Measurements from ENCODE around the gene CPA5. TPM values are rescaled to one million over a fixed set of nuclear protein-coding genes. Genes with fewer than 3 reads are reported as not detected.

Gene CPA5
- total RNA-seq, 4 donors from 2014 or later, result not detected

- no peak for DNase-seq
- H3K27me3 ChIP-seq, result no peaks in the 10 kb centered on the region
- intact Hi-C loops (cut with DNase I; ENCODE audit: low total_unique reads), result no loop called here
- no peaks in the 10 kb centered on the region for H3K9me3 ChIP-seq
- H3K27ac ChIP-seq, result peak overlapping the region; percentile 80 to 82
- TF ChIP-seq CTCF (IDR thresholded peaks at IDR 0.05), result no peak
- TF ChIP-seq POLR2A (IDR thresholded peaks at IDR 0.05), result no peak
- H3K4me1 ChIP-seq, result peaks cover 0 to 10% of the 10 kb centered on the region in 2 donors
- H3K4me3 ChIP-seq, result no peak overlapping the region
- no peaks in the 10 kb centered on the region for H3K36me3 ChIP-seq
These were observed 51.5 kb downstream of the CPA5 start for GRCh38 chr7:130396109-130396508.

DNA sequence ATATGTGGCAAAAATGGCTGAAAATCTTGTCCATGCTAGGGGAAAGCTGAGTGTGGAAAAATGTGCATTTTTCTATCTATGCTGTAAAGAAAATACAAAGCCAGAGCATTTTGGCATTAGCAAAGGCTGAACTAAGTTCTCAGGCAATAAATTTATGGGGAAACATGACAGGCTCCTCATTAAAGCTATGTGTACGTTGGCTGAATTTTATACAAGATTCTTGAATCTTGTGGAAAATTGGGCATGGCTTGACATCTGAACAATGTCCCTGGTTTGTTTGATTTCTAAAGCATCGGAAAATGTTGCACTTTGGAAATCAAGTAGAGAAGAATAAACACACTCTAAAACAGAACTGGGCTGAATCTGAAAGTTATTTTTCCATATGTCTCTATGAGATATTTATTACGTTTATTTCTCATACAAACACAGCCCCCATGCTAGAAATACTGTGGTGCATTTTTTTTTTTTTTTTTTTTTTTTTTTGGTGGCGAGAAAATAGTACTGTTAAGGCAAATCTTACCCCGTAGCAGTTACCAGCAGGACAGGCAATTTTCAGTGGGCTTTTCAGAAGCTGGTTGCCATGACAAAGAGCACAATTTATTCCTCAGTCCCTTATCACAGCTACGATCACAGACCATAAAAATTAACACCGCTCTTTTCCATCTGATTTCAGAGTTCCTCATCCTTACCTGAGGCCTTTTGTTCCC, 52.6 kb downstream of the CPA5 start:
- TF ChIP-seq POLR2A (IDR thresholded peaks at IDR 0.05), result no peak
- TF ChIP-seq CTCF (IDR thresholded peaks at IDR 0.05), result no peak
- Histone ChIP-seq H3K27me3 (no peaks in the 10 kb centered on the region), H3K4me1 (peaks cover 0 to 10% of the 10 kb centered on the region in 2 donors), H3K27ac (peak overlapping the region in 1 of 2 donors; percentile 80), H3K36me3 (no peaks in the 10 kb centered on the region), H3K4me3 (no peak overlapping the region), H3K9me3 (no peaks in the 10 kb centered on the region)
- intact Hi-C loops (cut with DNase I; ENCODE audit: low total_unique reads), result no loop called here
- no peak for DNase-seq

DNA sequence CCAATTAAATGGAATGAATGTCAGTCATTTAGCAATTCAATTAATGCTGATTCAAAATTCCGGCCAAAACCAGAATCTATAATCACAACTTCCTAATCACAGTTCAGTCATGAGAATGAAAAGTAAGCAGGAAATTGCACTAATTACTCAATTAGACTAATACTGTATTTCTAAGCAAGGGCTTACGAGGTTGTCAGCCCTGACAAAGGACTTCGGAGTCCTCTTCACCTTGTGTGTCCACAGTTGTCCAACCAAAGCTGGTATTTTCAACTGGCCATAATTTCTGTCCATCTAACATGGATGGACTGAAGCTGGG, 53.1 kb downstream of the CPA5 start:
- TF ChIP-seq CTCF (IDR thresholded peaks at IDR 0.05) (no peak), POLR2A (IDR thresholded peaks at IDR 0.05) (no peak)
- H3K27me3 ChIP-seq, result no peaks in the 10 kb centered on the region
- H3K36me3 ChIP-seq, result no peaks in the 10 kb centered on the region
- intact Hi-C loops (cut with DNase I; ENCODE audit: low total_unique reads), result no loop called here
- H3K27ac ChIP-seq, result no peak overlapping the region
- DNase-seq, result no peak
- H3K9me3 ChIP-seq, result no peaks in the 10 kb centered on the region
- H3K4me3 ChIP-seq, result no peak overlapping the region
- peaks cover 0 to 10% of the 10 kb centered on the region in 2 donors for H3K4me1 ChIP-seq

DNA sequence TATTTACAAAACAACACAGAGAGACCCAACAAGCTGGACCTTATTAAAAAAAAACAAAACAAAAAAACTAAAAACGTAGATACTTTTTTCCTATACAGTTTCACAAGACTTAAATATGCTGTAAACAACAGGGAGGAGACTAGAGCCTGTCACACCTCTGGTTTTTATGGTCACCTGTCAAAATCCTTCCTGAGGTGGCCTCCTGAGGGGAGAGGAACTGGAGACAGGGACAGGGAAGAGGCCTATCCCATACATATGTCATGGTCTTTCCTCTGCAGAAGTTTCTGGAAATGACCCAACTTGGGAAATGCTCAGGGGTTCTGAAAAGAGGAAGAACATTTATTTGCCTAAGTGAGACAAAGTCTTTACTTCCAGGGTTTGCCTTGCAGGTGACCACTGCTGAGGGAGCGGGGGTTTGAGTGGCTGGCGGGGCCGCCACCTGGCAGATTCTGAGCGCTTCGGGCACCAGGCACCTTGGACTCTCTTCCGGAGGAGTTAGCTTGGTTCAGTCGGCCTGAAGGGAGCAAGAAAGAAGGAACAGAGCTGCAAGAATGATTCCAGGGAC, 54.0 kb downstream of the CPA5 start:
- no peak overlapping the region for H3K4me3 ChIP-seq
- H3K4me1 ChIP-seq, result peaks cover 0 to under 1% of the 10 kb centered on the region in 2 donors
- intact Hi-C loops (cut with DNase I; ENCODE audit: low total_unique reads), result no loop called here
- no peaks in the 10 kb centered on the region for H3K36me3 ChIP-seq
- no peak overlapping the region for H3K27ac ChIP-seq
- no peak for DNase-seq
- H3K27me3 ChIP-seq, result no peaks in the 10 kb centered on the region
- H3K9me3 ChIP-seq, result no peaks in the 10 kb centered on the region
- TF ChIP-seq CTCF (IDR thresholded peaks at IDR 0.05) (no peak), POLR2A (IDR thresholded peaks at IDR 0.05) (no peak)

DNA sequence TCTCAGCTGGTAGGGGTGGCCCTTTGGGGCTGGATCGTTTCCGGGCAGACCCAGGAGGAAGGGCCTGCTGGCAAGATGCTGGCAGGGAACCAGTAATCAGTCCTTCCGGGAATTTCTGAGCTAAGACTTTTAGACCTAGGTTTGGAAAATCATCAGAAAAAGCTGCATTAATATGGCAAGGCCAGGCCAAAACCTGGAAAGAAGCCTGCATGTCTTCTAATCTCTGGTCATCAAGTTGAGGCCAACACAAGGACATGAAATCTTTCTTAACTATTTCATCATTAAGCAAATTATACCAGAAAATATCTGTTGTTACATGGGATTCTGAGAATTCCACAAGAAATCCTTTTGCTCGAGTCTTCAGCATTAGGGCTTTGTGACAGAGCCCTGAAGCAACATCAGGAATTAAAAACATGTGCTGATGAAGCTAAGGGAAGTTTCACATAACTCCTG, 55.5 kb downstream of the CPA5 start:
- no peaks in the 10 kb centered on the region for H3K36me3 ChIP-seq
- no peaks in the 10 kb centered on the region for H3K9me3 ChIP-seq
- TF ChIP-seq POLR2A (IDR thresholded peaks at IDR 0.05) (no peak), CTCF (IDR thresholded peaks at IDR 0.05) (no peak)
- H3K27me3 ChIP-seq, result no peaks in the 10 kb centered on the region
- no peak overlapping the region for H3K4me3 ChIP-seq
- no peaks in the 10 kb centered on the region for H3K4me1 ChIP-seq
- intact Hi-C loops (cut with DNase I; ENCODE audit: low total_unique reads), result no loop called here
- DNase-seq, result no peak
- H3K27ac ChIP-seq, result peak overlapping the region in 1 of 2 donors; percentile 20

Measured in uterus (tissue), 4 donors.